T-helper 2 cell treated with Interferon-gamma antibody and Interleukin-4, amounts not matched to agents 100 ng/mL and 5 ng/mL, for 36 hours (primary cell): Measurements from ENCODE around the gene GAPDHS. TPM values are rescaled to one million over a fixed set of nuclear protein-coding genes. Genes with fewer than 3 reads are reported as not detected.

ENCODE experiments used
- intact Hi-C: fragments of 100-400 bp; cut with micrococcal nuclease; formaldehyde crosslinking; loops from one replicate; pipeline ENCODE4 v1.15.1; 2023
- total RNA-seq: library from RNA; stranded (reverse); gene quantifications from 2 replicates; pipeline ENCODE4 v1.2.3, GENCODE V29; 2022

GAPDHS gene
- total RNA-seq, 1 donor from 2014 or later = not detected

- intact Hi-C loops = no loop called here
Measured at GRCh38 chr19:35555301-35556005, 22.2 kb downstream of the GAPDHS start.

- intact Hi-C loops = no loop called here
Measured at GRCh38 chr19:35556025-35556590, 22.9 kb downstream of the GAPDHS start.

- intact Hi-C loops = no loop called here
Measured at GRCh38 chr19:35556846-35557538, 23.7 kb downstream of the GAPDHS start.

- intact Hi-C loops = no loop called here
Measured at GRCh38 chr19:35557539-35558399, 24.5 kb downstream of the GAPDHS start.

GRCh38 chr19:35558400-35559280 is 25.4 kb downstream of the GAPDHS start:
- intact Hi-C loops = no loop called here

GRCh38 chr19:35559281-35559659 is 26.0 kb downstream of the GAPDHS start:
- intact Hi-C loops = no loop called here

GRCh38 chr19:35559781-35560180 is 26.5 kb downstream of the GAPDHS start:
- intact Hi-C loops = no loop called here

- intact Hi-C loops = no loop called here
Measured at GRCh38 chr19:35560271-35560670, 27.0 kb downstream of the GAPDHS start.

GRCh38 chr19:35560677-35561076 is 27.4 kb downstream of the GAPDHS start:
- intact Hi-C loops = no loop called here

GRCh38 chr19:35561436-35561835 is 28.2 kb downstream of the GAPDHS start:
- intact Hi-C loops = no loop called here

- intact Hi-C loops = no loop called here
Measured at GRCh38 chr19:35562336-35562735, 29.1 kb downstream of the GAPDHS start.

- intact Hi-C loops = no loop called here
Measured at GRCh38 chr19:35562776-35563175, 29.5 kb downstream of the GAPDHS start.

GRCh38 chr19:35563207-35563829 is 30.1 kb downstream of the GAPDHS start, which contains the start of gene ATP4A:
TSS of gene ATP4A (minus strand) at chr19:35563658. CDS start at chr19:35563629, 29 bp downstream.
- intact Hi-C loops = no loop called here

GRCh38 chr19:35565016-35565856 is 32.0 kb downstream of the GAPDHS start:
- intact Hi-C loops = no loop called here

GRCh38 chr19:35566738-35567137 is 33.5 kb downstream of the GAPDHS start:
- intact Hi-C loops = no loop called here

GRCh38 chr19:35569281-35569781 is 36.1 kb downstream of the GAPDHS start:
- intact Hi-C loops = no loop called here

GRCh38 chr19:35571406-35571965 is 38.2 kb downstream of the GAPDHS start:
- intact Hi-C loops = no loop called here

GRCh38 chr19:35577918-35578317 is 44.7 kb downstream of the GAPDHS start:
- intact Hi-C loops = no loop called here

GRCh38 chr19:35578707-35579106 is 45.5 kb downstream of the GAPDHS start:
- intact Hi-C loops = no loop called here
